ENCODE results near the gene SPINK5. TPM values are rescaled to one million over a fixed set of nuclear protein-coding genes. Genes with fewer than 3 reads are reported as not detected.

The SPINK5 gene
- total RNA-seq, 4 donors from 2014 or later: 0.13 to 6.7 TPM; not detected in 2

GRCh38 chr5:148090773-148091250 lies 27.0 kb downstream of the SPINK5 start:
- Histone ChIP-seq H3K4me1 (no peaks in the 10 kb centered on the region), H3K36me3 (no peaks in the 10 kb centered on the region), H3K27ac (no peak overlapping the region), H3K4me3 (replicated peaks in 1 of 3) (no peak overlapping the region), H3K9me3 (no peaks in the 10 kb centered on the region), H3K27me3 (no peaks in the 10 kb centered on the region)
- TF ChIP-seq CTCF (IDR thresholded peaks at IDR 0.05) (no peak), POLR2A (IDR thresholded peaks at IDR 0.05) (no peak)
- WGBS, 2 donors: 86 to 88% methylated on average over 7 of the region's 7 CpGs
- intact Hi-C loops (cut with DNase I): no loop called here
- no peak for DNase-seq

GRCh38 chr5:148091991-148092964 lies 28.5 kb downstream of the SPINK5 start:
- intact Hi-C loops (cut with DNase I): no loop called here
- Histone ChIP-seq H3K27ac (no peak overlapping the region), H3K27me3 (no peaks in the 10 kb centered on the region), H3K4me1 (no peaks in the 10 kb centered on the region), H3K9me3 (no peaks in the 10 kb centered on the region), H3K36me3 (no peaks in the 10 kb centered on the region), H3K4me3 (replicated peaks in 1 of 3) (no peak overlapping the region)
- TF ChIP-seq CTCF (IDR thresholded peaks at IDR 0.05) (no peak), POLR2A (IDR thresholded peaks at IDR 0.05) (no peak)
- WGBS, 2 donors: 60 to 62% methylated on average over 4 of the region's 4 CpGs
- DNase-seq: no peak

GRCh38 chr5:148094336-148094735 lies 30.6 kb downstream of the SPINK5 start:
- intact Hi-C loops (cut with DNase I): no loop called here

GRCh38 chr5:148104226-148104625 lies 40.4 kb downstream of the SPINK5 start:
- 87 to 94% methylated on average over 1 of the region's 1 CpG for WGBS, 2 donors
- Histone ChIP-seq H3K36me3 (no peaks in the 10 kb centered on the region), H3K9me3 (no peaks in the 10 kb centered on the region), H3K27ac (no peak overlapping the region), H3K4me1 (no peaks in the 10 kb centered on the region), H3K27me3 (no peaks in the 10 kb centered on the region), H3K4me3 (replicated peaks in 1 of 3) (no peak overlapping the region)
- intact Hi-C loops (cut with DNase I): no loop called here
- DNase-seq: no peak
- TF ChIP-seq CTCF (IDR thresholded peaks at IDR 0.05) (no peak), POLR2A (IDR thresholded peaks at IDR 0.05) (no peak)

More at GRCh38 chr5:148094336-148094735, 30.6 kb downstream of the SPINK5 start:
- DNase-seq: no peak
- TF ChIP-seq POLR2A (IDR thresholded peaks at IDR 0.05) (no peak), CTCF (IDR thresholded peaks at IDR 0.05) (no peak)
- Histone ChIP-seq H3K27ac (no peak overlapping the region), H3K4me1 (no peaks in the 10 kb centered on the region), H3K9me3 (no peaks in the 10 kb centered on the region), H3K4me3 (replicated peaks in 1 of 3) (no peak overlapping the region), H3K36me3 (no peaks in the 10 kb centered on the region), H3K27me3 (no peaks in the 10 kb centered on the region)
- WGBS, 2 donors: 93 to 94% methylated on average over 3 of the region's 3 CpGs

- TF ChIP-seq CTCF (IDR thresholded peaks at IDR 0.05) (peak in 1 of 6 experiments; percentile 17), POLR2A (IDR thresholded peaks at IDR 0.05) (no peak)
- H3K4me1 ChIP-seq: no peaks in the 10 kb centered on the region
- H3K36me3 ChIP-seq: no peaks in the 10 kb centered on the region
- H3K9me3 ChIP-seq: no peaks in the 10 kb centered on the region
- H3K4me3 ChIP-seq (replicated peaks in 1 of 3): no peak overlapping the region
- no peak overlapping the region for H3K27ac ChIP-seq
- WGBS, 2 donors: 22 to 26% methylated on average over 3 of the region's 3 CpGs
- intact Hi-C loops (cut with DNase I): no loop called here
- H3K27me3 ChIP-seq: no peaks in the 10 kb centered on the region
- no peak for DNase-seq
Observed at GRCh38 chr5:148107608-148108007, 43.8 kb downstream of the SPINK5 start.

Data from thyroid gland (tissue), 4 donors.